ENCODE measurements around the gene UBALD1.

DNA sequence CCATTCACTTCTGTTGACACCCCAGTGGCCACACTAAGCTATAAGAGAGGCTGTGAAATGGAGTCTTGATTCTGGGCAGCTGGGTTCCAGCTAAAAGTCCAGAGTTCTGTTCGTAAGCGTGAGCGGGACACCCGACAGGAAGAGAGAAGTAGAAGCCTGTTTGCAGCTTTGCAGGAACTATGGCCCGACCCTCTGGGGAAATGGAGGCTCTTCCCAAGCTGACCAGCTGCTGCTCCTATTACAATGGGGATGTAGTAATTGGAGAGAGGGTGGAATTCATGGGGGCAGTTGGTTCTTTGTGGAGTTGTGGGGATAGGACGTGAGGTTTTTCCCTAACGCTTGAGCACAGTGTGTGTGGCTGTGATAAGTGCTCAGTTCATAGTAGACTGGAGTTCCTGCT lies 28.4 kb downstream of the UBALD1 start:
- TF ChIP-seq, protein P1, sequence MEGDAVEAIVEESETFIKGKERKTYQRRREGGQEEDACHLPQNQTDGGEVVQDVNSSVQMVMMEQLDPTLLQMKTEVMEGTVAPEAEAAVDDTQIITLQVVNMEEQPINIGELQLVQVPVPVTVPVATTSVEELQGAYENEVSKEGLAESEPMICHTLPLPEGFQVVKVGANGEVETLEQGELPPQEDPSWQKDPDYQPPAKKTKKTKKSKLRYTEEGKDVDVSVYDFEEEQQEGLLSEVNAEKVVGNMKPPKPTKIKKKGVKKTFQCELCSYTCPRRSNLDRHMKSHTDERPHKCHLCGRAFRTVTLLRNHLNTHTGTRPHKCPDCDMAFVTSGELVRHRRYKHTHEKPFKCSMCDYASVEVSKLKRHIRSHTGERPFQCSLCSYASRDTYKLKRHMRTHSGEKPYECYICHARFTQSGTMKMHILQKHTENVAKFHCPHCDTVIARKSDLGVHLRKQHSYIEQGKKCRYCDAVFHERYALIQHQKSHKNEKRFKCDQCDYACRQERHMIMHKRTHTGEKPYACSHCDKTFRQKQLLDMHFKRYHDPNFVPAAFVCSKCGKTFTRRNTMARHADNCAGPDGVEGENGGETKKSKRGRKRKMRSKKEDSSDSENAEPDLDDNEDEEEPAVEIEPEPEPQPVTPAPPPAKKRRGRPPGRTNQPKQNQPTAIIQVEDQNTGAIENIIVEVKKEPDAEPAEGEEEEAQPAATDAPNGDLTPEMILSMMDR (conservative IDR thresholded peaks at IDR 0.05; ENCODE audit: low read depth, low read length), result no peak
- no peak for TF ChIP-seq EZH2 (IDR thresholded peaks at IDR 0.05; ENCODE audit: low read length, unreplicated experiment)
